ENCODE measurements around the gene SPESP1. TPM values are rescaled to one million over a fixed set of nuclear protein-coding genes. Genes with fewer than 3 reads are reported as not detected.

Gene SPESP1
- total and polyA plus RNA-seq, 2 experiments from 2014 or later = not detected

DNA sequence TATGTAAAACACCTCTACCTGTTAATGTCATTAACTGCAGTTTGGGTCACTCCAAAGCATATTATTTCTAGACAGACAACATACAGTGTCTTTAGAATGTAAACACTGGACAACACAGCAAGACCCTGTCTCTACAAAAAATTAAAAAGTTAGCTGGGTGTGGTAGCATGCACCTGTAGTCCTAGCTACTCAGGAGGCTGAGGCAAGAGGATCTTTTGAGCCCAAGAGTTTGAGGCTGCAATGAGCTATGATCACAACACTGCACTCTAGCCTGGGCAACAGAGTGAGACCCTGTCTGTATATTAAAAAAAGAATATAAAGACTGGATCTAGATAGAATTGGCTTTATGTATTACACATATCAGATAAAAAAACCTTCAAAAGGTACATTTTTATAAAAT, 20.0 kb upstream of the SPESP1 start:
- no peak overlapping the region for H2AFZ ChIP-seq
- no peaks in the 10 kb centered on the region for H3F3A ChIP-seq (replicated peaks; ENCODE audit: low read depth)
- H3K9me2 ChIP-seq (ENCODE audit: insufficient read depth) = no peaks in the 10 kb centered on the region
- H3K27ac Mint-ChIP-seq = no peak overlapping the region
- no peak for TF ChIP-seq ZNF331 (CRISPR knock-in tag; IDR thresholded peaks at IDR 0.05; ENCODE audit: low read depth)
- TF ChIP-seq, protein P1, sequence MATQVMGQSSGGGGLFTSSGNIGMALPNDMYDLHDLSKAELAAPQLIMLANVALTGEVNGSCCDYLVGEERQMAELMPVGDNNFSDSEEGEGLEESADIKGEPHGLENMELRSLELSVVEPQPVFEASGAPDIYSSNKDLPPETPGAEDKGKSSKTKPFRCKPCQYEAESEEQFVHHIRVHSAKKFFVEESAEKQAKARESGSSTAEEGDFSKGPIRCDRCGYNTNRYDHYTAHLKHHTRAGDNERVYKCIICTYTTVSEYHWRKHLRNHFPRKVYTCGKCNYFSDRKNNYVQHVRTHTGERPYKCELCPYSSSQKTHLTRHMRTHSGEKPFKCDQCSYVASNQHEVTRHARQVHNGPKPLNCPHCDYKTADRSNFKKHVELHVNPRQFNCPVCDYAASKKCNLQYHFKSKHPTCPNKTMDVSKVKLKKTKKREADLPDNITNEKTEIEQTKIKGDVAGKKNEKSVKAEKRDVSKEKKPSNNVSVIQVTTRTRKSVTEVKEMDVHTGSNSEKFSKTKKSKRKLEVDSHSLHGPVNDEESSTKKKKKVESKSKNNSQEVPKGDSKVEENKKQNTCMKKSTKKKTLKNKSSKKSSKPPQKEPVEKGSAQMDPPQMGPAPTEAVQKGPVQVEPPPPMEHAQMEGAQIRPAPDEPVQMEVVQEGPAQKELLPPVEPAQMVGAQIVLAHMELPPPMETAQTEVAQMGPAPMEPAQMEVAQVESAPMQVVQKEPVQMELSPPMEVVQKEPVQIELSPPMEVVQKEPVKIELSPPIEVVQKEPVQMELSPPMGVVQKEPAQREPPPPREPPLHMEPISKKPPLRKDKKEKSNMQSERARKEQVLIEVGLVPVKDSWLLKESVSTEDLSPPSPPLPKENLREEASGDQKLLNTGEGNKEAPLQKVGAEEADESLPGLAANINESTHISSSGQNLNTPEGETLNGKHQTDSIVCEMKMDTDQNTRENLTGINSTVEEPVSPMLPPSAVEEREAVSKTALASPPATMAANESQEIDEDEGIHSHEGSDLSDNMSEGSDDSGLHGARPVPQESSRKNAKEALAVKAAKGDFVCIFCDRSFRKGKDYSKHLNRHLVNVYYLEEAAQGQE (IDR thresholded peaks at IDR 0.05; ENCODE audit: unreplicated experiment) = no peak
- TF ChIP-seq, protein P2, sequence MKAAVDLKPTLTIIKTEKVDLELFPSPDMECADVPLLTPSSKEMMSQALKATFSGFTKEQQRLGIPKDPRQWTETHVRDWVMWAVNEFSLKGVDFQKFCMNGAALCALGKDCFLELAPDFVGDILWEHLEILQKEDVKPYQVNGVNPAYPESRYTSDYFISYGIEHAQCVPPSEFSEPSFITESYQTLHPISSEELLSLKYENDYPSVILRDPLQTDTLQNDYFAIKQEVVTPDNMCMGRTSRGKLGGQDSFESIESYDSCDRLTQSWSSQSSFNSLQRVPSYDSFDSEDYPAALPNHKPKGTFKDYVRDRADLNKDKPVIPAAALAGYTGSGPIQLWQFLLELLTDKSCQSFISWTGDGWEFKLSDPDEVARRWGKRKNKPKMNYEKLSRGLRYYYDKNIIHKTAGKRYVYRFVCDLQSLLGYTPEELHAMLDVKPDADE (IDR thresholded peaks at IDR 0.05) = no peak
- peaks cover 4% of the 10 kb centered on the region for H3K27me3 Mint-ChIP-seq (ENCODE audit: insufficient read depth, low read depth, poor library complexity)
- no peak overlapping the region for H3K4me3 Mint-ChIP-seq
- no peaks in the 10 kb centered on the region for H4K20me1 ChIP-seq (replicated peaks; ENCODE audit: insufficient read depth)
- peaks cover 2% of the 10 kb centered on the region; the same call in 2 of the 3 replicates for H3K9me3 Mint-ChIP-seq
- no peak overlapping the region for H3K27ac ChIP-seq (ENCODE audit: low read depth)
- DNase-seq (ENCODE audit: low spot score) (no peak), ATAC-seq (no peak)
- H3K4me2 ChIP-seq = no peak overlapping the region
- no peak overlapping the region for H3K4me3 ChIP-seq
- no peaks in the 10 kb centered on the region for H3K79me2 ChIP-seq (replicated peaks; ENCODE audit: insufficient read depth)
- H3K27me3 ChIP-seq (ENCODE audit: insufficient read depth) = no peaks in the 10 kb centered on the region
- H3K4me1 Mint-ChIP-seq = no peaks in the 10 kb centered on the region
- H3K4me1 ChIP-seq (ENCODE audit: insufficient read depth) = no peaks in the 10 kb centered on the region
- H3K36me3 Mint-ChIP-seq (ENCODE audit: low read depth) = no peaks in the 10 kb centered on the region
- no peaks in the 10 kb centered on the region for H3K36me3 ChIP-seq (ENCODE audit: insufficient read depth)

DNA sequence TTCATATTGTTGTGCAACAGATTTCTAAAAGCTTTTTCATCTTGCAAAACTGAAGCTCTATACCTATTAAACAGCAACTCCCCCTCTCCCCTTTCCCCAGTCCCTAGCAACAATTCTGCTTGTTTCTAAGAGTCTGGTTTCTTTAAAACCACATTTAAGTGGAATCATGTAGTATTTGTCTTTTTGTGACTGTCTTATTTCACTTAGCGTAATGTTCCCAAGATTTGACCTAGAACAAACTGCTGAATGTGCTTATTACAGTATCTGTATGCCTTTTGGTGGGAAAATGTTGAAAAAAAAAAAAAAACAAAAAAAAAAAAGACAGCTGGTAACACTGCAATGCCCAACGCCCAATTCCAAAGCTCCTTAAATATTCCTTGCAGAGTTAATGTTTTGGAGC, 19.5 kb upstream of the SPESP1 start:
- Mint-ChIP-seq H3K27ac (no peak overlapping the region), H3K4me1 (no peaks in the 10 kb centered on the region), H3K4me3 (no peak overlapping the region), H3K36me3 (ENCODE audit: low read depth) (no peaks in the 10 kb centered on the region), H3K9me3 (peaks cover 7% of the 10 kb centered on the region; the same call in 2 of the 3 replicates), H3K27me3 (ENCODE audit: insufficient read depth, low read depth, poor library complexity) (peaks cover 5% of the 10 kb centered on the region)
- TF ChIP-seq, protein P1 (IDR thresholded peaks at IDR 0.05; ENCODE audit: unreplicated experiment) = no peak
- TF ChIP-seq STAT1 (IDR thresholded peaks at IDR 0.05; ENCODE audit: unreplicated experiment) = no peak
- TF ChIP-seq NANOG (IDR thresholded peaks at IDR 0.05; ENCODE audit: borderline replicate concordance) = no peak
- TF ChIP-seq EZH2 (IDR thresholded peaks at IDR 0.05; ENCODE audit: low read depth, unreplicated experiment) = no peak
- no peak overlapping the region for H2AFZ ChIP-seq
- no peaks in the 10 kb centered on the region for H3K4me1 ChIP-seq (ENCODE audit: insufficient read depth)
- H3K9me2 ChIP-seq (ENCODE audit: insufficient read depth) = no peaks in the 10 kb centered on the region
- no peaks in the 10 kb centered on the region for H4K20me1 ChIP-seq (replicated peaks; ENCODE audit: insufficient read depth)
- H3K79me2 ChIP-seq (replicated peaks; ENCODE audit: insufficient read depth) = no peaks in the 10 kb centered on the region
- H3F3A ChIP-seq (replicated peaks; ENCODE audit: low read depth) = no peaks in the 10 kb centered on the region
- DNase-seq (ENCODE audit: low spot score) (no peak), ATAC-seq (no peak)
- H3K36me3 ChIP-seq (ENCODE audit: insufficient read depth) = peaks cover 3% of the 10 kb centered on the region; the same call in 1 of the 2 replicates
- H3K27me3 ChIP-seq (ENCODE audit: insufficient read depth) = no peaks in the 10 kb centered on the region
- no peak overlapping the region for H3K4me3 ChIP-seq
- H3K4me2 ChIP-seq = no peak overlapping the region
- no peak overlapping the region for H3K27ac ChIP-seq (ENCODE audit: low read depth)

All from GM23338 (cell line).